HG03097 (cell line): ENCODE data around the gene NPTX1.

ENCODE experiments used
- ATAC-seq: cut with Tn5 transposase; IDR thresholded peaks from one replicate; pipeline ENCODE4 v1.9.1; 2021; ENCODE audit not compliant: unreplicated experiment, low FRiP score

NPTX1 gene

DNA sequence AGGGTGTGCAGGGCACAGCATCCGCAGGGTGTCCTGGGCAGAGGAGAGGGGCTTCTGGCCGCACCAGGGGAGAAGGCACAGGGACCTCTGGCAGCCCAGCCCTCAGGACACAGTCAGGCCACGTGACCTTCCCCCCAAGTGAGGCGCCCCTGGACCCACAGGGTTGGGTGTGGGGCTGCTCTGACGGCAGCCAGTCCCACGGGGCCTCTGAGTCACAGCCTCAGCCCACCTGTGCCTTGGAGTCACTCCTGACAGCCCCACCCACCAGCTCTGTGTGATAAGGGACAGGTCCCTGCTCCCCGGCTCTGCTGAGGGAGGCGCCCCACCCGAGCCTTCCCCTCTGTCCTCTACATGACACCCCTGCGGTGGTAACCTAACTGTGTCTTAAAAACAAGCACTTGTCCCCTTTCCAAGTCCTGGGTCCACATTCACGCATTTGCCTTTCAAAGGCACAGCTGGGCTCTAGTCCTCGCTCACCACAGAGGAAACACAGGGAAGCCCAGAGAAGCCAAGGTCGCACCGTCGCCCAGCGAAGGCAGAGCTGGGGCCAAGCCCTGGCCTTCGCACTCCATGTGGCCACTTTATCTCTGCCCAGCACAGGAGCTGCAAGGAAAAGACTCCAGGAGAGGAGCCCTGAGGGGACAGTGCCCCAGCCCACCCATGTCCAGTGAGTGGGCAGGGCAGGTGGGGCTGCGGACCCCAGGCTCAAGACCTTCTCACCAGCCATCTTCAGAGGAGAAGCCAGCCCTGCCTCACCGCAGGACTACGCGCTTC lies 5.1 kb upstream of the NPTX1 start:
- no peak for ATAC-seq

DNA sequence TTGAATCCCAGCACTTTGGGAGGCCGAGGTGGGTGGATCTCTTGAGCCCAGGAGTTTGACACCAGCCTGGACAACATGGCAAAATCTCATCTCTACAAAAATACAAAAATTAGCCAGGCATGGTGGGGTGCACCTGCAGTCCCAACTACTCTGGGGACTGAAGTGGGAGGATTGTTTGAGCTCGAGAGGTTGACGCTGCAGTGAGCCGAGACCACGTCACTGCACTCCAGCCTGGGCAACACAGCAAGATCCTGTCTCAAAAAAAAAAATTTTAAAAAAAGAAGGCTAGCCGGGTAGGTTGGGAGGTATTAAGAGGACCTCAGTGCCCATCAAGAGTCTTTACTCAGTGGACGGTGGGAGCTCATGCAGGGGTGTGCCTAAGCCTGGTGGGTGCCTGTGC lies 3.8 kb upstream of the NPTX1 start:
- ATAC-seq = no peak

DNA sequence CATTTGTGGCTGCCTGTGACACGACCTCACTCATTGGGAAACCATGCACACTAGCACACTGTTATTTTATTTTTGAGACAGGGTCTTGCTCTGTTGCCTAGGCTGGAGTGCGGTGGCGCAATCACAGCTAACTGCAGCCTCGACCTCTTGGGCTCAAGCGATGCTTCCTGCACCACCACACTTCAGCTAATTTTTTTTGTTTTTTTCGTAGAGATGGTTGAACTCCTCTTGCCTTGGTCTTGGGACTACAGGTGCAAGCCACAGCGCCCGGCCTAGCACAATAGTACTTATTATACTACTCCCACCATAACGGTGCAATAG lies 2.8 kb upstream of the NPTX1 start:
- ATAC-seq = no peak

DNA sequence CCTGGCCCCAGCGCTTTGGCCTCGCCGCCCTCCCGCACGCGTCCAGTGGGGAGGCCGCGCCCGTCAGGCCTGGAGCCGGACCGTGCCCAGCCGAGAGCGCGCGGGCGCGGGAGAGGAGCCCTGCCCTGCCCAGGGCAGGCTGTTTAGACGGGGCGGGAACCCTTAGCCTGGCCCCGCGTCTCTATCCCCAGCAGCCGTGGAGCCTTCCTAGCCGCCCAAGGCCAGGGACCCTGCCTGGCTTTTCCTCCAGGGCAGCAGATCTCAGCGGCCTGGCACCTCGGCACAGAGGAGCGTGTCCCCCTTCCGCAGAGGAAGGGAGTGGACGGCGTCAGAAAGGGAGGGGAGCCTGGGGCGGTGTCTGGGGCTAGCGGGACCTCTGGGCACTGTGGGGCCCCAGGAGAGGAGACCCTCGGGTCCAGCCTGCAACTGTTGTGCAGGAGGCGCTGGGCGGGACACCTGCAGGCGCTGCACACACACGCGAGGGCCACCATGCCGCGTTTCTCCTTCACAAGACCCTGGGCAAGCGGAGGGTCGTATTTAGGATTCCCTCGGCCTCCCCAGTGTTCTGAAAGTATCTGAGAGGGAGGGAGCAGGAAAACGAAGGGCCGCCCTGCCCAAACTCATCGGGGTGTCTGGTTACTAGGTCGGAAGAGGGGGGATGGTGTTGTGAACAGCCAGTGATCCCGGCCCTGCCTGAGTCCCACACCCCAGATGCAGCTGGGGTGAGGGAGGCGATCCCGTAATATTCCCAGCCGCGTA lies 2.3 kb upstream of the NPTX1 start:
- no peak for ATAC-seq

DNA sequence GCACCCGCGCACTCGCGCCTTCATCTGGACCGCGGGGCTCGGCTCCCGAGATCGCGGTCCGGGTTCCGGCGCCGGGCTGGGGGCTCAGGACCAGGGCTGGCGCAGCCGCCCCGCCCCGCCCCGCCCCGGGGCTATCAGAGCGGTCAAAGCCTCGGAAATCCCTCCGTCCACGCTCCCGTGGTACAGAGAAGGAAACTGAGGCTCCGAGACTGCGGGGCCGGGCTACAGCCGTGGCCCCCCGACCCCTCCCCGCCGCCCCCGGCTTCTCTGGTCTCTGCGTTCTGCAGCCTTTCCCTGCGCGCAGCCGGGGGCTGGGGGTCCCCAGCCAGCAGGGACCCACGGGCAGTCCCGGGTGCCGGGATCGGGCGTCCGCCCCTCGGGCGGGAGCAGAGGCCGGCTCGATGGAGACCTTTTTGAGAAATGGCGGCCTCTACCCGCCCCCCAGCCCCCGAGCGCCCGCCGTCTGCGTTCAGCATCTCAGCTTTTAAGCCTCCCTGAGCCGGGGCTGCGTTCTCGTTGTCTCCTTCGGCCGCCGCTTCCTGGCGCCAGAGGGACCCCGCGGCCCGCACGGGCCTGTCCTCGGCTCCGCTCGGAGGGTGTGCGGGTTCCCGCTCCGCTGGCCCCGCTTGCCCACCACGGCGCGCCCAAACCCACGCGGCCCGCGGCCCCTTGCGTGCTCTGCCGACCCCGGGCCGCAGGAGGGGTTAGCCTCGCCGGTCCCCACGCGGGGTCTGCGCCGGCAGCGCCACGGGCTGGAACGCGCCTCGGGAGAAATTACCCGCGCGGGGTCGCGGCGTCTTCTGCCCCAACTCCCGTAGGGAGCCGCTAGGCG lies 1.5 kb upstream of the NPTX1 start:
- ATAC-seq = no peak

DNA sequence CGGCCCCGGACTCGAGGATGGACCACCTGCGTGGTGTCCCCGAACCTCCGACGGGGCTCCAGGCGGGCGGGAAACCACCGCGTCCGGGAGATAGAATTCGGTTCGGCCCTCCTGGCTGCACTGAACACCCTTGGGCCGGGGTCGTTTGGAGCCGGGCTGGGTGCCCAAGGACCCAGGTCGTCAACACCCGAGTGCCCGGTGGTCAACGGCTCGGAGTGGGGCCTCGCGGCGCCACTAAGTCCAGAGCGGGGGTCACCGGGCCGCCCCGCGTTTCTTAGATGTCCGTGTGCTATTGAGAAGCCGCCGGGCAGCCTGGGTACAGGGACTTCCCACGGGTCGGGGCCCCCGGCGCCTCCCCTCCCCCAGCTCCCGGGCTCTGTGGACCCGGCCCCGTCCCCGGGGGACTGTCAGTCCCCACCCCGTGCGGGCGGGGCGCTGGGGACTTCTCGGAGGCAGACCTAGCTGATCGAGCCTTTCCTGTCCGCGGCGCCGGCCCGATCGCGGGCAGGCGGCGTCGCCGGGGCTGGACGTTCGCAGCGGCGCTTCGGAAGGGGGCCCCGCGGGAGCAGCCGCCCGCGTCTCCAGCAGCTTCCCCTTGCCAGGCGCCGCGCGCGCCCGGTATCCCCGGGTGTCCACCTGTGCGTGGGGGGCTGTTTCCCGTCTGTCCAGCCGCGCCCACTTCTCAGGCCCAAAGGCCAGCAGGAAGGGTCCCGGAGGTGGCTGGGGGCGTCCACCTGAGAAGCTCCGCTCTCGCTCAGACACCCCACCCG lies 655 bp upstream of the NPTX1 start:
- ATAC-seq = no peak

DNA sequence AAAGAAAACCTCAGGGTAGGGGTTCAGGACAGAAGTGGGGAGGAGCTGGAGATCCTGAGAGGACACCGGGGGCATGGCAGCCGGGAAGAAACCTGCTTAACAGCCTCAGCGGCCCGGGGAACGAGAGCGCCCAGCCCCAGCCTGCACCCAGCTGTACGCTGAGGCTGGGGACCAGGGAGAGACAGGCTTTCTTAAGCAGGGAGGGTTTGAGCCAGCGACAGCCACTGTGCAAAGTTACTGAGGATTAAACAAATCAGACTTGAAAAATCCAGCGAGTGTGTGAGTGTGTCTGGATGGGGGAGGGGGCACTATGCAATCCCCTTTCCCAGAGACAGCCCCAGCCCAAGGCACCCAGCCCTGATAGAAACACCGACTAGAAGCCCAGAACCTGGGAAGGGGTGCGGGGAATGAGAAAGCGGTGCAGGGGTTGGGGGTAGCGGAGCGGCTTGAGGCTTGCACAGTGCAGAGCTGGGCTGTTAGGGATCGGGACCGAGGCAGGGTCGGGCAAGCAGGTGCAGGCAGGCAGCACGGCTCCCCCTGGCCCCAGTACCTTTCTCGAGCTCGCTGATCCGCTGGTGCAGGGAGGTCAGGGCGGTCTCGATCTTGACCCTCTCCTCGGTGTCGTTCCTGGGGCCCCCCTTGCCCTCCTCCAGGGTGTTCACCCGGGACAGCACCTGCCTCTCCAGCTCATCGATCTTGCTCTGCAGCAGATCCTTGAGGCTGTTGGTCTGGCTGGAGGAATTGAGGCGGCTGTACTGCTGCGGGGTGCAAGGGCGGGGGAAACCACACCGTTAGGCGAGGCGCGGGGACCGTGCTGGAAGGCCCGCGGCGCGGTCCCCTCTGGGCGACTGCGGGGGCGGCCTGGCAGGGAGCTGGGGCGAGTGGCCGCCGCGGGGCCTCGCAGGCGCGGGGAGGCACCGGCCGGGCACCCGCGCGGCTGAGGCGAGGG lies 1.2 kb downstream of the NPTX1 start:
- ATAC-seq = no peak

DNA sequence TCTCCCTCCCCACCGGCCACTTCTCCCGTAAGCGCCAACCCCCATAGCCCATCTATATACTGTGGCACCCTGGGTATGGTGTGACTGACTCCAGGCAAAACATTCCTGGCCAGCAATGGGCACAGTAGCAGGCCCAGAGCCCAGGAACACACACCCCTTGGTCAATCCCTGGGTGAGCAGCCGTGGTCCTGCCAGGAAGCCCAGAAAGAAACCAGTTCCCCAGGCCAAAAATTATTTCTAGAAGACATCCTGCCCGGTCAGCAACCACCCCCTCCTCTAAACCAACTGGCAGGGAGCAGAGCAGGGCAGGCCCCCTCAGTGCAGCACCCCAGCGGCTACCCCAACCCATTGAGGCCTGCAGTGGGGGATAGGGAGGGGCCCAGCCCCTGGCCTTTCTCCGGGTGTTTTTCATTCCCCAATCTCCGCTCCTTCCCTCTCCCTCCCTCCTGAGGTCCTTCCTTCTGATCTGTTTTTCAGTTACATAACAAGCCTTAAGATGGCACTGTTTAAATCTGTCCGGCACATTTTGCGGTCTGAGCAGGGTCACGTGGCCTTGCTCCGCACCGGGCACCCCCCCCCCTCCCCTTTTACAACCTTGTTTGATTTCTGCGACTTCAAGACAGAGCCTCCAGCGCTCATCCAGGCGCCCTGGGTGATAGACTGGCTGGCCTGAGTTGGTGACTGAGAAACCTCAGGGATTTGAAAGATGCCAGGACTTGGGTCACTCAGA lies 2.0 kb downstream of the NPTX1 start:
- ATAC-seq = no peak

DNA sequence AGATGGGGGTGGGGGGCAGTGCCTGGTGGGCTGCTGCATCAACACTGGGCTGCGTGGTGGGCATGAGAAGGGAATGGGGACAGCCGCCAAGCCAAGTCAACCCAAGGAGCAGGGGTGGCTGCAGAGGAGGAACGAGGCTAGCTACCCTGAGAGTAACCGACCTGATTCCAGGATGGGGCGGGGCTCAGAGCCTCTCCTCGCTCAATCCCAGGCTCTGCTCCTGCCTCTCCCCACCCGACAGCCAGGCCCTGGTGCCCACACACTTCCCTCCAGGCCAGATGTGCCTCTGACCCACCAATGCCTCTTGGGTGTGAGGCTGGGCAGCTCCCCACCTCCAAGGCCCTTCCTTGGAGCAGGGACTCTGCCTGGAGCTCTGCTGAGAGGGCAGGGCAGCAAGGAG lies 2.7 kb downstream of the NPTX1 start:
- ATAC-seq = no peak

DNA sequence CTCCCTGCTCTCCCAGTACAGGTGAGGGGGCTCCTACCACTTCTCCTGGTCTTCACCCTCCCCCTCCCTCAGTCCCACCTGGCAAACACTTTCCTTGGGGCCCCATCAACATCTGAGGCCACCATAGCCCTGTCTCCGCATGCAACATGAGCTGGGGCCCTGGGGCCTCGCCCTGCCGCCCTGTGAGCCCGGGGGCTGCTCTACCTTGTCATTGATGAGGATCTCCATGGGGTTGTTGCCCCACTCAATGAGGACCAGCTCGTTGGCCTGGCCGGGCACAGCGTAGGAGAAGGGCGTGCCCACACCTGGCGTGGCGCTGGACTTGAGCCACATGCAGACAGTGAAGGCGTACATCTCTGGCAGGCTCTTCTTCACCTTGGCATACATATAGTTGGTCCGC lies 3.4 kb downstream of the NPTX1 start:
- ATAC-seq = no peak

DNA sequence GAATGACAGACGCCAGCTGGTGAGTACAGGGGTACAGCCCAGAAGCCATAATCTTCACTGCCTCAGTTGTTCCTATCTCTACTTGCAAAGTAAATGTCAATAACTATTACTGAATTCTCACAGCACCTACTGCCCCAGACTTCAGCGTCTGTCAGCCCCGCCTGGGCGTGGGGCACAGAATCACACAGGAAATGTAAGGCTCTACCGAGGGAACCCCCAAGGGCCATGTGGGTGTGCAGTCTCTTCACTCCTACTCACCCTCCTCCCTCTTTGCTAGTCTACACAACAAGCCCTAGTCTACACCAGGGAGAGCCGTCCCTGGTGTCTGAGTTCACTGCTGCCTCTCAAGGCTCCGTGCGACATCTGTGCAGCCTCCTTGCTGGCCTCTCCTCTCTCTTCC lies 4.5 kb downstream of the NPTX1 start:
- ATAC-seq = no peak

DNA sequence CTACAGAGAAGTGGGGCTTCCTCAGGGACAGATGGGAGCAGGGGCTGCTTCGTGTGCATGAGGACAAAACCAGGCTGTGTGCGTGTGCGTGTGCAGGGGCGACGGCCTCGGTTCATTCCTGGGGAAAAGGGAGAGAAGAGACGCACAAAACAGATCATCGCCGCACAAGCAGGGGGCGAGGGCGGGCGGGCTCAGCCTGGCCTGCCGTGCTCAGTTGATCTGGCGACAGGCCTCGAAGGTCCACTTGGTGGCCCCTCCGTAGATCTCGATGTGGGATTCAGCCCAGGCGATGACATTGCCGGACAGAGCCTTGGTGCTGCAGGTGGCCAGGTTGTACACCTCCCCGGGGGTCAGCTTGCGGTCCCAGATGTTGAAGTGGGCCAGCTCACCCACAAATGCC lies 5.8 kb downstream of the NPTX1 start:
- no peak for ATAC-seq

DNA sequence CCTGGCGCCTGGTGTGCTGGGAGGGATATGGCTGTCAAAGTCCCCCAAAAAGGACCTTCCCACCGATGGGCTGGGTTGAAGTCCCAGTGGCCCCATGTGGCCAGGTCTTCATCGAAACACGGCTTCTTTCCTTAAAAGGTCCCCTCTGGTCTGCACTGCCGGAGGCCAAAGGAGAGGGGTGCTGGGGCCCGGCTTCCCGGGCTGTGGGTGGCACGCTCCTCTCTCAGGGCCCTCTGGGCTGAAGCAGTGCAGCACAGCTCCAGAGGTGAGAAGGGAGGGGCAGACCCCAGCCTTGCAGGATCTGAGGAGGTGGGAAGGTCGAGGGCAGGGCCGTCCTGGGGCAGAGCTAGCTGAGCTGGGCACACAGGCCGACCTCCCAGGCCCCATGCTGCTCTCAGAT lies 6.7 kb downstream of the NPTX1 start:
- ATAC-seq = no peak

DNA sequence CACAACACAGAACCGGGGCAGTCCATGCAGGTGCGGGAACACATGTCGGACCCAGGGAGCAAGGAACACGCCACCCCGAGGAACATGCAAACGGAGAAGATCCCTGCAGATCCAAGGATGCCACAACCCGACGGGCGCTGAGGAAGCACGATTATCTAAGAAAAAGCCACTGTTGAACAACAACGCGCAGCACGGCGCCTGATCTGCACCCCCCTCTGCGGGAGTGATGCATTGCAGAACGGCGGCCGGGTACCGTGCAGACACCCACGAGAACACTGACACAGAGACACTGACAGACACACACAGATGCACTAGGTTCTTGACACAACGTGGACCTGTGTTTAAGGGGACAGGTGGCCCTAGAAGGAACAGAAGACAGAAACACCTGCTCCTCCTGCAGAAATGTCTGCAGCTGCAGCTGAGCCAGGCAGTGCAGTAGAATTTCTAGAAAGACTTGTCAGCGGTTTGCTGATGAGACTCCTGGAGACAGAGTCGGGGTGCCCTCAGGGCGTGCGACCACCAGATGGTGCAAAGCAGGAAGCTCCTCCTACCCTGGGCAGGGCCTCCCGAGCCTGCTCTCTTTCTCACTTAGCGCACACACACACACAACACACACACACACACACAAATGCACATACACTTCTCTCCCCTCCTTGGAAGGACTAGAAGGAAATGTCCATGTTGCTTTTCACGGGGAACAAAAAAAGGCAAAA lies 7.5 kb downstream of the NPTX1 start:
- ATAC-seq = no peak

DNA sequence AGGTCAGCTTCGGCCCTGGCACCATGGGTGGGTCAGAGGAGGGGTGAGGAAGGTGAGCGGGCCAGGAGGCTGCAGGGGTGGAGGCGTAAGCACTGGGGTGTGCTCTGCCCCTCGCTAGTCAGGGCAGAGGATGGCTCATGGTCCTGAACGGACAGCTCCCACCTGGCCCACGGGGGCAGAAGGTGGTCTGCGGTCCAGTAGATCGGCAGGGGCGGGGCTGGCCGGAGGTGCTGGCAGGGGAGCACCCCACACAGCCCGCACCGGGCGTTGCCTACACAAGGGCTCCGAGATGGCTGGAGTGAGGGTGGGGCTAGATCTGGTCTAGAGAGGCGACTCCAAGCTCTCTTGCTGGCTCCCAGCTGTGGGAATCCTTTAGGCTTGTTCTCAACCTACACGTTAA lies 8.2 kb downstream of the NPTX1 start:
- no peak for ATAC-seq

DNA sequence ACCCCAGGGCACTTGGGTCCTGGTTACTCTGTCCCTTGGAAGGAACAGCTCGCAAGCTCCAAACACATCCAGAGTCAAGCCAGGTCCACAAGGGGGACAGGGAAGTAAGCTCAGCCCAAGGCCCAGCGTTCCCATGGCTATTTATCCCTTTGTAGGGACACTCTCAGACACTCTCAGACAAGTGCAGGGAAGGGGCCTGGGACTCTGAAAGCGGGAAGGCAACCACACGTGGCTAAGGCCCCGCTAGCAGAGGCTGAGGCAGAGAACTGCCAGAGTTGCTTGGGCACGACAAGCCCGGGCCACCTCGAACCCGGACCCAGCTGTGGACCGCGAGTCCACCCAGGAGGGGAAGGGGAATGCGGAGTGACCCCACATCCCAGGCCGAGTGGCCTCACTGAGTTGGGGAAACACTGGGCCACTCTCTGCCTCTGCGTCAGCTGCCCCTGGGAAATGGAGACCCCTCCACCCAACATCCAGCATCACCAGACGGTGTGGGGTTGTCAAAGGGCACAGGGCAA lies 10.2 kb downstream of the NPTX1 start:
- no peak for ATAC-seq

DNA sequence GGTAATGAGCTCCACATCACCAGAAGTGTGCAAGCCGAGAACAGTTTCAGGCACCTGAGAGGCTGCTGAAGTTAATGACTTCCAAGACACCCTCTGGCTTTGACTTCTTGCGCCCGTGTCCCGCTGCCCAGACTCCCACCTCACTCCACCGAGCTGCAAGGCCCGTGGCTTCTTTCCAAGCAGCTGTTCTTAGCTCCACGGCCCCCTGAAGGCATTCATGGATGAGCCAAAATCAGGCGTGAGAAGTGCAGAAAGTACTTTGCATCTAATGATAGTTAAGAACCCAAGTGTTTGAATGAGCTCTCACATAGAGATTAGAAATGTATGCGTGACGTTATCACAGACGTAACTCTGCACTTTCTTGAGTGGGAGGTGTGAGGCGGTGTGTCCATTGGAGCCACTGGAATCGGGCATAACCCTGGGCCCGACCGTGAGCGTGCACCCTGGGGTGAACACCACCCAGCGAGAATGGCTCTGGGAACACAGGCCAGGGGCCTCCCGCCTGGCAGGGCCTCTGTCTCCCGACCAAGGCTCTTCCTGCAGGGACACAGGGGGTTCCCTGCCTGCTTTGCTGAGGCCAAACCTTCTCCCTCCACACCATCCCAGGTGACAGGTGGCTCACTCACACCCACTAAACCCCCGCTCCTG lies 11.0 kb downstream of the NPTX1 start:
- ATAC-seq = no peak

DNA sequence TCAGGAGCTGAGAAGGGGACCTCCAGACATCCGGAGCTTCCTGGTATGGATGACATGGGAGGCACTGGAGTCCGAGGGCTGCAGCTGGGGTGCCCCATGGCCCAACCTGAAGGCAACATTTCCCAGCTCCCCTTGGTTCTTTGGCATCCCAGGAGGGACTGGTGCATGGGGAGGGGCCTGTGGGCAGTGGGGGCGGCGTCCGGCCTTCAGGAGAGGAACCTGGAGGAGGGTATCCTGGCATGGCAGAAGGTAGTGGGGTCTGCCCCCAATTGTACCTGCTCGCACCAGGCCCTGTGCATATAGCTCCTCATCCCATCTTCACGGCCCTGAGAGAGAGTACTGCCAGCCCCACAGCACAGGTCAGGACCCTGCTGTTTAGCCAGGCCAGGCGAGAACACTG lies 11.9 kb downstream of the NPTX1 start:
- ATAC-seq = no peak
